GM18870 (cell line): ENCODE results near the gene ADIRF.
A peak's percentile ranks its signal among the peaks of the same experiment; 100 is the strongest.

Experiments used
- ATAC-seq: cut with Tn5 transposase; IDR thresholded peaks from one replicate; pipeline ENCODE4 v1.9.1; 2021; ENCODE audit warnings: moderate library complexity; ENCODE audit not compliant: unreplicated experiment

Gene ADIRF

GRCh38 chr10:86960003-86960862 lies 8.0 kb upstream of the ADIRF start:
- ATAC-seq: peak; percentile 70

- ATAC-seq: no peak
Observed at GRCh38 chr10:86960863-86961434, 7.3 kb upstream of the ADIRF start.

- ATAC-seq: no peak
Observed at GRCh38 chr10:86961481-86962091, 6.7 kb upstream of the ADIRF start.

- ATAC-seq: no peak
Observed at GRCh38 chr10:86962136-86962980, 5.9 kb upstream of the ADIRF start.

GRCh38 chr10:86962981-86963310 lies 5.3 kb upstream of the ADIRF start:
- ATAC-seq: no peak

GRCh38 chr10:86963341-86963919 lies 4.9 kb upstream of the ADIRF start:
- no peak for ATAC-seq

- ATAC-seq: no peak
Observed at GRCh38 chr10:86964061-86964846, 4.0 kb upstream of the ADIRF start.

GRCh38 chr10:86964847-86965190 lies 3.5 kb upstream of the ADIRF start:
- no peak for ATAC-seq

GRCh38 chr10:86965986-86966654 lies 2.2 kb upstream of the ADIRF start:
- no peak for ATAC-seq

- ATAC-seq: no peak
Observed at GRCh38 chr10:86967481-86967941, 771 bp upstream of the ADIRF start.

- ATAC-seq: no peak
Observed at GRCh38 chr10:86968994-86969355, 693 bp downstream of the ADIRF start.

GRCh38 chr10:86969421-86970041 lies 1.2 kb downstream of the ADIRF start:
- ATAC-seq: no peak

GRCh38 chr10:86970162-86970981 lies 2.1 kb downstream of the ADIRF start:
- ATAC-seq: no peak

- peak; percentile 3 for ATAC-seq
Observed at GRCh38 chr10:86970982-86971231, 2.6 kb downstream of the ADIRF start.

GRCh38 chr10:86971232-86971991 lies 3.1 kb downstream of the ADIRF start:
- peak; percentile 43 for ATAC-seq

GRCh38 chr10:86972613-86973380 lies 4.5 kb downstream of the ADIRF start:
- ATAC-seq: no peak

GRCh38 chr10:86974484-86974883 lies 6.2 kb downstream of the ADIRF start:
- ATAC-seq: no peak
